Sigmoid colon (tissue), 7 donors: ENCODE data around the gene C1QTNF6. TPM values are rescaled to one million over a fixed set of nuclear protein-coding genes. Genes with fewer than 3 reads are reported as not detected.

Source experiments
- DNase-seq: peaks from one replicate; pipeline ENCODE4 v3.0.0-alpha.2; 2019
- H3K27ac ChIP-seq, 4 donors: fragments of 200-600 bp; sonication (generic); one replicate each; pipeline ENCODE4 v1.5.1; 2016 to 2019; ENCODE audit warnings: mild to moderate bottlenecking in 1 of 4
- H3K27me3 ChIP-seq, 3 donors: fragments of 200-600 bp; sonication (generic); one replicate each; pipeline ENCODE4 v1.5.1; 2019; ENCODE audit warnings: mild to moderate bottlenecking in 1 of 3
- H3K36me3 ChIP-seq, 4 donors: fragments of 200-600 bp; sonication (generic); one replicate each; pipeline ENCODE4 v1.5.1; 2016 to 2019
- H3K4me1 ChIP-seq, 4 donors: fragments of 200-600 bp; sonication (generic); one replicate each; pipeline ENCODE4 v1.5.1; 2017 to 2019
- H3K4me3 ChIP-seq, 4 donors: fragments of 200-600 bp; sonication (generic); one replicate each; pipeline ENCODE4 v1.5.1; 2017 to 2019; ENCODE audit warnings: mild to moderate bottlenecking in 2 of 4, moderate library complexity in 1 of 4
- H3K9me3 ChIP-seq, 4 donors: fragments of 200-600 bp in 3 of 4; sonication (generic) in 3 of 4; one replicate each; pipeline versions ENCODE4 v1.5.1 to v1.6.1; 2013 to 2019
- EP300 ChIP-seq, 4 donors: sonication (generic); formaldehyde crosslinking; IDR thresholded peaks; one replicate each; pipeline ENCODE4 v1.6.1; 2017; ENCODE audit warnings: antibody characterized with exemption in 4 of 4
- POLR2A ChIP-seq, 2 donors: fragments of 450-650 bp; IDR thresholded peaks; one replicate each; pipeline ENCODE4 v1.6.1; 2016; ENCODE audit warnings: antibody characterized with exemption in 2 of 2, mild to moderate bottlenecking in 2 of 2, moderate library complexity in 2 of 2
- POLR2AphosphoS5 ChIP-seq, 4 donors: sonication (generic); formaldehyde crosslinking; IDR thresholded peaks; one replicate each; pipeline ENCODE4 v1.6.1; 2017; ENCODE audit warnings: antibody characterized with exemption in 4 of 4
- WGBS, 2 donors: extraction: QIAGEN DNeasy Blood & Tissue Kit; methylation state at CpG; one replicate each; pipeline ENCODE4 v1.1.7; 2013; 5-methylcytosine and 5-hydroxymethylcytosine counted together
- intact Hi-C: fragments of 100-400 bp; cut with DNase I; formaldehyde crosslinking; loops from one replicate; pipeline ENCODE4 v1.15.1; 2023
- polyA plus RNA-seq, 3 donors: library from polyadenylated mRNA; stranded (reverse); fragments of 200-250 nt; gene quantifications; one replicate each; pipeline ENCODE4 v1.2.3, GENCODE V29; 2013
- total RNA-seq, 4 donors: library from RNA; depleted of rRNA; stranded (reverse); fragments of >200 nt; gene quantifications; one replicate each; pipeline ENCODE4 v1.1.0, GENCODE V29; 2016
- TF ChIP-seq, protein P1 (sequence below), 4 experiments: fragments of 450-650 bp in 3 of 4; fragments of 200-600 bp in 1 of 4; IDR thresholded peaks; one replicate each; pipeline ENCODE4 v1.5.1; 2016 to 2019; ENCODE audit warnings: antibody characterized with exemption in 4 of 4, mild to moderate bottlenecking in 3 of 4, moderate library complexity in 2 of 4
- donor health status: healthy with polysubstance abuse.
- donor health status: Bipolar disorder and iron deficiency.
- donor health status: healthy.

C1QTNF6 gene
- total and polyA plus RNA-seq, 7 donors = 1.1 to 12.1 (median 1.8) TPM

DNA sequence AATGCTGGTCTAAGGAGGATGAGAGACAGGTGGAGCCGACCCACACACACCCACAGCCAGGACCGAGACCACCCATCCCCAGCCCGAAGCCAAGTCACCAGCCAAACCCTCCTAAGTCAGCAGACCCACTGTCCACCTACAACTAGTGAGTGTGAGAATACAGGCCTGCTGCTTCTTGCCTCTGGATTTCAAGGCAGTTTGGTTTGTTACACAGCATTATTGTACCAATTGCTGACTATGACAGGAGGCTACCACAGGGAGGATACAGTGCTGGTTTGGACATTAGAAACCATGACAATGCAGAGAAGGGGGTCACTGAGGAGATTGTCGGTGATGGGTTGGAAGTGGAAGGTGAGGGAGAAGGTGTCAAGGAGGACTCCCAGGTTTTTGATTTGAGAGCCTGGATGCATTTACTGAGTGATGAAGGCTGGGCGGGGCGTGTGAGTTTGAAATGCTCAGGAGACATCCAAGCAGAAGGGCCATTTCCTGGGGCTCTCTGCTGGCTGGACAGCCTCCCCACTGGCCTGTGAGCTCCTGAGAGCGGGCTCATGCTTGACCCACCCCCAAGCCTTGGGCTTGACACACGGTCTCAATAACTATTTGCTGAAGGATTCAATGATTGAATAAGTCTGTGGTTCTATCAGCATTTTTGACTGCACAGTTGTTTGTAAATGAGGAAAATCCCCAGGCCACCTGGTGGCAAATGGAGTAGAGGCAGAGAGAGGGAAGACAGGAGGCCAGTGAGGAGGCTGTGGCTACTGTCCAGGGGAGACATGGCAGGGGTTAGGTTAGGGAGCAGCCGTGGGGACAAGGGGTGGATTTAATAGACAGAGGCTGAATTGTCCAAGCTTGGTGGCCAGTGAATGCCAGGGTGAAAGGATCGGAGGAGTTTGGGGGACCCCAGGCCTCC lies 33.6 kb upstream of the C1QTNF6 start:
- Histone ChIP-seq H3K27ac (no peak overlapping the region), H3K9me3 (no peaks in the 10 kb centered on the region), H3K36me3 (no peaks in the 10 kb centered on the region), H3K4me1 (no peaks in the 10 kb centered on the region), H3K27me3 (no peaks in the 10 kb centered on the region), H3K4me3 (no peak overlapping the region)
- no peak for DNase-seq
- intact Hi-C loops = no loop called here
- TF ChIP-seq POLR2AphosphoS5 (IDR thresholded peaks at IDR 0.05) = no peak
- no peak for TF ChIP-seq POLR2A (IDR thresholded peaks at IDR 0.05)
- TF ChIP-seq EP300 (IDR thresholded peaks at IDR 0.05) = no peak
- TF ChIP-seq, protein P1, sequence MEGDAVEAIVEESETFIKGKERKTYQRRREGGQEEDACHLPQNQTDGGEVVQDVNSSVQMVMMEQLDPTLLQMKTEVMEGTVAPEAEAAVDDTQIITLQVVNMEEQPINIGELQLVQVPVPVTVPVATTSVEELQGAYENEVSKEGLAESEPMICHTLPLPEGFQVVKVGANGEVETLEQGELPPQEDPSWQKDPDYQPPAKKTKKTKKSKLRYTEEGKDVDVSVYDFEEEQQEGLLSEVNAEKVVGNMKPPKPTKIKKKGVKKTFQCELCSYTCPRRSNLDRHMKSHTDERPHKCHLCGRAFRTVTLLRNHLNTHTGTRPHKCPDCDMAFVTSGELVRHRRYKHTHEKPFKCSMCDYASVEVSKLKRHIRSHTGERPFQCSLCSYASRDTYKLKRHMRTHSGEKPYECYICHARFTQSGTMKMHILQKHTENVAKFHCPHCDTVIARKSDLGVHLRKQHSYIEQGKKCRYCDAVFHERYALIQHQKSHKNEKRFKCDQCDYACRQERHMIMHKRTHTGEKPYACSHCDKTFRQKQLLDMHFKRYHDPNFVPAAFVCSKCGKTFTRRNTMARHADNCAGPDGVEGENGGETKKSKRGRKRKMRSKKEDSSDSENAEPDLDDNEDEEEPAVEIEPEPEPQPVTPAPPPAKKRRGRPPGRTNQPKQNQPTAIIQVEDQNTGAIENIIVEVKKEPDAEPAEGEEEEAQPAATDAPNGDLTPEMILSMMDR (IDR thresholded peaks at IDR 0.05) = no peak
- 93 to 95% methylated on average over 10 of the region's 10 CpGs for WGBS, 2 donors

DNA sequence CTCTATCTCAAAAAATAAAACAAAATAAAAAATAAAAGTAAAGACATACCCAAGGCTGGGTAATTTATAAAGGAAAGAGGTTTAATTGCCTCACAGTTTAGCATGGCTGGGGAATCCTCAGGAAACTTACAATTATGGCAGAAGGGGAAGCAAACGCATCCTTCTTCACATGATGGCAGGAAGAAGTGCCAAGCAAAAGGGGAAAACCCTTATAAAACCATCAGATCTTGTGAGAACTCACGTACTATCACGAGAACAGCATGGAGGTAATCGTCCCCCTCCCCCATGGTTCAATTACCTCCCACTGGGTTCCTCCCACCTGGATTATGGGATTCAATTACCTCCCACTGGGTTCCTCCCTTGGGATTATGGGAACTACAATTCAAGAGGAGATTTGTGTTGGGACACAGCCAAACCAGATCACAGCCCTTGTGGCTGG lies 32.5 kb upstream of the C1QTNF6 start:
- intact Hi-C loops = no loop called here
- 42 to 43% methylated on average over 4 of the region's 4 CpGs for WGBS, 2 donors
- H3K36me3 ChIP-seq = no peaks in the 10 kb centered on the region
- no peak overlapping the region for H3K27ac ChIP-seq
- no peak overlapping the region for H3K4me3 ChIP-seq
- H3K4me1 ChIP-seq = no peaks in the 10 kb centered on the region
- TF ChIP-seq POLR2A (IDR thresholded peaks at IDR 0.05) (no peak), POLR2AphosphoS5 (IDR thresholded peaks at IDR 0.05) (no peak), EP300 (IDR thresholded peaks at IDR 0.05) (no peak)
- TF ChIP-seq, protein P1 (IDR thresholded peaks at IDR 0.05) = no peak
- no peak for DNase-seq
- no peaks in the 10 kb centered on the region for H3K27me3 ChIP-seq
- no peaks in the 10 kb centered on the region for H3K9me3 ChIP-seq

DNA sequence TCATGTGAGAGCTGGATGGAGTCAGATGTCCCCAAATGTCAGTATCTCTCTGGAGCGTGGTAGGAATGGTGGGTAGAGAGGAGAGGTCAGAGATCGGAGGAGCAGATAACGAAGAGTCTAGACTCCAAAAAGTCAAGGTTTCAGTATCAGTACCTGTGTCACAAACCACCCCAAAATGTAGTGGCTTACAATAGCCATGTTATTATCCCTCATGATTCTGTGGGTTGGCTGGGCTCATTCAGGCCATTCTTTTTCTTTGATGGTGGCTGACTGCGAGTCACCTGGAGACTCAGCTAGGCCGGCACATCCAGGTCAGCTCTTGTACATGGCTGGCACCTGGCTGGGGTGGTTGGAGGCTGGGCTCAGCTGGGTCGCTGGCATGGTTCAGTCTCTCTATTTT lies 31.5 kb upstream of the C1QTNF6 start:
- no peaks in the 10 kb centered on the region for H3K9me3 ChIP-seq
- no peak overlapping the region for H3K27ac ChIP-seq
- WGBS, 2 donors = 77 to 83% methylated on average over 6 of the region's 6 CpGs

DNA sequence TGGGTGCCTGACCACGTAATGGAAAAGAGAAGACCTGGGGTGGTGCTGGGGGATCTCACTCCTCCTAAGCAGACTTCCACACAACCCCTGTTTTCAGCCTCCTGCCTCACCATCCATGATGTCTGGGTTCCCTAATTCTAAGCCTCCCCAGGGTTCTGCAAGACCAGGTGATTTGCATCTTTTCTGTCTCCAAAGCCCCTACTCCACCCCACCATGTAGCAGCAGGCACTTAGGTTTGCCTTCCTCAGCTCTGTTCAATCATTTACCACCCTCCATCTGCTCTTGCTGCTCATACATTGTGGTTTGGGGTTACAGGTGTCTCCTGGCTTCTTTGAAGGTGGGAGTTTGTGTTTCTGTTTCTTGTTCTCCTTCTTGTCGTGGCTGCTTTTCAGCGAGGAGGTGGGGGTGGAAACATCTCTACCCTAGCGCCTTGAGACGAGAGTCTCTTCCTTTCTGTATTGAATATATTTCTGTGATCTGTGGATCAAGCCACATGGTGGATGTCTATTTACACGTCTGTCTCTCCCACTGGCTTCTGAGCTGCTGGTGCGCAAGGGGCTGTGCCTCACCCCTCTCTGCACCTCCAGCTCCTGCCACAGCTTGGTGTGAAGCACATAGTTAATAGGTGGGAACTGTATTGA lies 30.8 kb upstream of the C1QTNF6 start:
- intact Hi-C loops = no loop called here
- WGBS, 2 donors = 21 to 55% methylated on average over 7 of the region's 7 CpGs
- H3K36me3 ChIP-seq = no peaks in the 10 kb centered on the region
- no peak overlapping the region for H3K4me3 ChIP-seq
- no peak for TF ChIP-seq EP300 (IDR thresholded peaks at IDR 0.05)
- TF ChIP-seq, protein P1 (IDR thresholded peaks at IDR 0.05) = no peak
- no peak for TF ChIP-seq POLR2AphosphoS5 (IDR thresholded peaks at IDR 0.05)
- TF ChIP-seq POLR2A (IDR thresholded peaks at IDR 0.05) = no peak
- no peaks in the 10 kb centered on the region for H3K27me3 ChIP-seq
- H3K9me3 ChIP-seq = no peaks in the 10 kb centered on the region
- H3K27ac ChIP-seq = no peak overlapping the region
- no peaks in the 10 kb centered on the region for H3K4me1 ChIP-seq
- DNase-seq = no peak

More for the DNA sequence above, 31.5 kb upstream of the C1QTNF6 start:
- H3K4me1 ChIP-seq = no peaks in the 10 kb centered on the region
- TF ChIP-seq EP300 (IDR thresholded peaks at IDR 0.05) (no peak), POLR2AphosphoS5 (IDR thresholded peaks at IDR 0.05) (no peak), POLR2A (IDR thresholded peaks at IDR 0.05) (no peak)
- TF ChIP-seq, protein P1 (IDR thresholded peaks at IDR 0.05) = no peak
- no peak for DNase-seq
- no peaks in the 10 kb centered on the region for H3K36me3 ChIP-seq
- intact Hi-C loops = no loop called here
- H3K4me3 ChIP-seq = no peak overlapping the region
- H3K27me3 ChIP-seq = no peaks in the 10 kb centered on the region
